ENCODE measurements around the gene IFNE. TPM values are rescaled to one million over a fixed set of nuclear protein-coding genes. Genes with fewer than 3 reads are reported as not detected.

Gene IFNE
- total RNA-seq, 2 donors from 2014 or later = not detected

DNA sequence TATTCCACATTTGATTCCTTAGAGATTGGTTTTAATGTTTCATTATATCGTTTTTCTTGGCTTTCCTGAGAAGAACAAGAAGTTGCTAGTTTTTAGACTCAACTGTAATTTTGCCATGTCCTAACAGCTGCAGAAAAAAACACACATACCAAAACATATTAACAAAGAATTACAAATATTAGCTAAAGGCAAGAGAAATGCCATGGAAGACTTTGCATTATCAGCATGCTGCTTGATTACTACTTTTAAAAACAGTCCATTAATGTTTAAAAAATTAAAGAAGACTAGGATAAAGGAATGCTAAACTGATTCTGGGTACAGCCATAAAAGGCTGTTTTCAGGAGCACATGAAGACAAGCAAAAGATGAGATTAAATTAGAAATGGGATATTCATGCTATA, 20.5 kb upstream of the IFNE start:
- Histone ChIP-seq H3K27ac (no peak overlapping the region), H3K9me3 (no peaks in the 10 kb centered on the region), H3K4me3 (no peak overlapping the region), H3K27me3 (replicated peaks; ENCODE audit: insufficient read depth) (no peaks in the 10 kb centered on the region), H3K4me1 (replicated peaks) (no peaks in the 10 kb centered on the region), H3K36me3 (no peaks in the 10 kb centered on the region)
- intact Hi-C loops (cut with DNase I) = no loop called here
- no peak for DNase-seq (ENCODE audit: low spot score)
- WGBS = 63% methylated on average over 1 of the region's 1 CpG
- TF ChIP-seq POLR2A (IDR thresholded peaks at IDR 0.05) = no peak
- TF ChIP-seq, protein P1, sequence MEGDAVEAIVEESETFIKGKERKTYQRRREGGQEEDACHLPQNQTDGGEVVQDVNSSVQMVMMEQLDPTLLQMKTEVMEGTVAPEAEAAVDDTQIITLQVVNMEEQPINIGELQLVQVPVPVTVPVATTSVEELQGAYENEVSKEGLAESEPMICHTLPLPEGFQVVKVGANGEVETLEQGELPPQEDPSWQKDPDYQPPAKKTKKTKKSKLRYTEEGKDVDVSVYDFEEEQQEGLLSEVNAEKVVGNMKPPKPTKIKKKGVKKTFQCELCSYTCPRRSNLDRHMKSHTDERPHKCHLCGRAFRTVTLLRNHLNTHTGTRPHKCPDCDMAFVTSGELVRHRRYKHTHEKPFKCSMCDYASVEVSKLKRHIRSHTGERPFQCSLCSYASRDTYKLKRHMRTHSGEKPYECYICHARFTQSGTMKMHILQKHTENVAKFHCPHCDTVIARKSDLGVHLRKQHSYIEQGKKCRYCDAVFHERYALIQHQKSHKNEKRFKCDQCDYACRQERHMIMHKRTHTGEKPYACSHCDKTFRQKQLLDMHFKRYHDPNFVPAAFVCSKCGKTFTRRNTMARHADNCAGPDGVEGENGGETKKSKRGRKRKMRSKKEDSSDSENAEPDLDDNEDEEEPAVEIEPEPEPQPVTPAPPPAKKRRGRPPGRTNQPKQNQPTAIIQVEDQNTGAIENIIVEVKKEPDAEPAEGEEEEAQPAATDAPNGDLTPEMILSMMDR (IDR thresholded peaks at IDR 0.05) = no peak
- TF ChIP-seq POLR2AphosphoS5 (IDR thresholded peaks at IDR 0.05) = no peak

DNA sequence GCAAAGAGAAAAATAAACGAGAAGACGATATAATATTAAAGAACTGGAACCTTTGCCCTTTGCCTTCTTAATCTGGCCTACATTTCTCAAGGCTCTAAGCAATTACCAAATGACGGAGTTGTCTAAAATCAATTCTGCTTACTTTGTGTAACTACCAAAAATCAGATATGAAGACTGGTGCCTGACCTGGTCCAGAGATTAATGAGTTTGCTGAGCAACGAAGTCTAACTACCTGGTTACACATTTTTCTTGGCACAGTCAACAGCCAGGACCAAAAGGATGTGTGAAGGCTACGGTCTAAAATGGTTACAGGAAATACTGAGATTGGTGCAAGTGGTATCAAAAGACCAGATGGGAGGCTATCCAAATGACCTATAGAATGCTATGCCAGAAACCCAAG, 17.8 kb upstream of the IFNE start:
- Histone ChIP-seq H3K4me1 (replicated peaks) (no peaks in the 10 kb centered on the region), H3K36me3 (no peaks in the 10 kb centered on the region), H3K9me3 (no peaks in the 10 kb centered on the region), H3K27me3 (replicated peaks; ENCODE audit: insufficient read depth) (no peaks in the 10 kb centered on the region), H3K27ac (no peak overlapping the region), H3K4me3 (no peak overlapping the region)
- TF ChIP-seq POLR2AphosphoS5 (IDR thresholded peaks at IDR 0.05) (no peak), POLR2A (IDR thresholded peaks at IDR 0.05) (no peak)
- TF ChIP-seq, protein P1 (IDR thresholded peaks at IDR 0.05) = no peak
- intact Hi-C loops (cut with DNase I) = no loop called here
- WGBS = 85% methylated on average over 5 of the region's 5 CpGs
- DNase-seq (ENCODE audit: low spot score) = no peak

DNA sequence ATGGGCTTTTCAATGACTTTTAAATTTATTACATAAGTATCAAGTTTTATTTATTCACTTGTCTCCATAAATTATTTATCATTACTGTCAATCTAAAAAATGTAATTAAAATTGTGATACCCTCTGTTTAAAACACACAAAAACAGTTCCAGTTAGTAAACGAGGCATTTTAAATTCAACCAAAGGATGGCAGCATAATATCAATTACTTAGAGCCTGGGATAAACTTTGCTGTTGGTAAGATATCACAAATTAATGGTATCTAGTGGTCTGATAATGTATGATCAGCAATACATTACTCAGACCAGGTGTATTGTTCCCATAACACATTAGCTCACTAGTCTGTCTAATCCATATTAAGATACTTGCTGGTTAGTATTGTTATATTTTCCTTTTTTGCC, 9.6 kb upstream of the IFNE start:
- intact Hi-C loops (cut with DNase I) = no loop called here
- 31% methylated on average over 1 of the region's 1 CpG for WGBS

DNA sequence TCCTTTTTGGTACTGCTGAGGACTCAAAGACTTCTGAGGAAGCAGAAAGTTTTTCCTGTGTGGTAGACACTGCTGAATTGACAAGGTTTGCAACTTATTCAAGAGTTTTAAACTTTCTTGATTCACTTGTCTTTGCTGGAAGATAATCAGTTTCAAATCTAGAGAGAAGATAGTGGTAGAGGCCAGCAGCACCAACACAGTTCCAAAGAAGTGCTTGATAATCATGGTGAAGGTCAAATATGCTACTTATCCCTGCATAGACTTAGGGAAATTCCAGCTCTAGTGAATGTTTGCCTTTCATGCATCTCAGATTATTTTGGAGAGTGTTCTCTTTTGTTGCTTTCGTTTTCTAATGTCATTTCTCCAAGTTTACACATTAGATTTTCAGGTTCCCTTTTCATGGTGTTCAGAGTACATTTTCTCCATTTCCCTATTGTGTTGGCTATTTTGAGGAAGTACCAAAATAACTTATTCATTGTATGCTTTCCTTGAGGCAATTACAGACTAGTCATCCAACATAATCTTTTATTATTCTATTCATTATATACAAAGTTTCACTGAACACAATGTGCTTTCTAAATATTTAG, 550 bp downstream of the IFNE start:
- Histone ChIP-seq H3K4me1 (replicated peaks) (no peaks in the 10 kb centered on the region), H3K27me3 (replicated peaks; ENCODE audit: insufficient read depth) (no peaks in the 10 kb centered on the region), H3K4me3 (no peak overlapping the region), H3K36me3 (no peaks in the 10 kb centered on the region), H3K27ac (no peak overlapping the region), H3K9me3 (no peaks in the 10 kb centered on the region)
- 24% methylated on average over 1 of the region's 1 CpG for WGBS
- DNase-seq (ENCODE audit: low spot score) = no peak
- intact Hi-C loops (cut with DNase I) = no loop called here
- TF ChIP-seq POLR2AphosphoS5 (IDR thresholded peaks at IDR 0.05) = no peak
- TF ChIP-seq, protein P1 (IDR thresholded peaks at IDR 0.05) = no peak
- no peak for TF ChIP-seq POLR2A (IDR thresholded peaks at IDR 0.05)

More for the DNA sequence above, 9.6 kb upstream of the IFNE start:
- H3K27ac ChIP-seq = no peak overlapping the region
- no peaks in the 10 kb centered on the region for H3K36me3 ChIP-seq
- no peak for DNase-seq (ENCODE audit: low spot score)
- no peaks in the 10 kb centered on the region for H3K4me1 ChIP-seq (replicated peaks)
- H3K9me3 ChIP-seq = no peaks in the 10 kb centered on the region
- TF ChIP-seq, protein P1 (IDR thresholded peaks at IDR 0.05) = peak in 2 of 4 experiments; percentile 8 to 40
- no peak for TF ChIP-seq POLR2A (IDR thresholded peaks at IDR 0.05)
- H3K4me3 ChIP-seq = no peak overlapping the region
- no peaks in the 10 kb centered on the region for H3K27me3 ChIP-seq (replicated peaks; ENCODE audit: insufficient read depth)

DNA sequence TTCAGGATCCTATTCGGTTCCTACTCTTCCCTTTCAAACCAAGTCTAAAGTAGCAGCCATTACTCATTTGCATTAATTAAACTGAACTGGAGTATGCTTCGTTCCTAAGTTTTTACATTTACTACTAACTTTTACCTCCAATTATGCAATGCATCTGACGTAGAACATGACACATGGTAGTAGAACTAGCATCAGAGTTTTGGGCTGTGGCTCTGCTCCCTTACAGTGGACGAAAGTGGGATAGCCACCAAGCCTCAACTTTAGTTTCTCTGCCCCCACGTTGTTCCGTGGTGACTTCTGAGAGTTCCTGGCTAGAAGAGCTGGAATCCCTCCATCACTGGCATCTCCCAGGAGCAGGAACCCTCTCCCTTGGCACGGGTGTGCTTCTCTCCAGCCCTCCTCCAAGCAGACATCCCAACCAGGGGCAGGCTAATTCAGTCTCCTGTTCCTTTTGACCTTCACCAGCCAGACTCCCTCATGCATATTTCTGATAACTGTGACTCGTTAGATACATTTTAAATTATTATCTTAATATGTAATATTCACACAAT, 2.9 kb downstream of the IFNE start:
- no peaks in the 10 kb centered on the region for H3K36me3 ChIP-seq
- no peaks in the 10 kb centered on the region for H3K27me3 ChIP-seq (replicated peaks; ENCODE audit: insufficient read depth)
- H3K27ac ChIP-seq = no peak overlapping the region
- no peak overlapping the region for H3K4me3 ChIP-seq
- DNase-seq (ENCODE audit: low spot score) = no peak
- TF ChIP-seq POLR2AphosphoS5 (IDR thresholded peaks at IDR 0.05) (no peak), POLR2A (IDR thresholded peaks at IDR 0.05) (no peak)
- TF ChIP-seq, protein P1 (IDR thresholded peaks at IDR 0.05) = no peak
- intact Hi-C loops (cut with DNase I) = no loop called here
- WGBS = 76% methylated on average over 8 of the region's 8 CpGs
- no peaks in the 10 kb centered on the region for H3K9me3 ChIP-seq
- H3K4me1 ChIP-seq (replicated peaks) = no peaks in the 10 kb centered on the region
